RPMI8226 (cell line): ENCODE results near the gene PRRC2B.

Source experiments
- DNase-seq: peaks from one replicate; pipeline ENCODE4 v3.0.0-alpha.2; 2015

Gene PRRC2B

DNA sequence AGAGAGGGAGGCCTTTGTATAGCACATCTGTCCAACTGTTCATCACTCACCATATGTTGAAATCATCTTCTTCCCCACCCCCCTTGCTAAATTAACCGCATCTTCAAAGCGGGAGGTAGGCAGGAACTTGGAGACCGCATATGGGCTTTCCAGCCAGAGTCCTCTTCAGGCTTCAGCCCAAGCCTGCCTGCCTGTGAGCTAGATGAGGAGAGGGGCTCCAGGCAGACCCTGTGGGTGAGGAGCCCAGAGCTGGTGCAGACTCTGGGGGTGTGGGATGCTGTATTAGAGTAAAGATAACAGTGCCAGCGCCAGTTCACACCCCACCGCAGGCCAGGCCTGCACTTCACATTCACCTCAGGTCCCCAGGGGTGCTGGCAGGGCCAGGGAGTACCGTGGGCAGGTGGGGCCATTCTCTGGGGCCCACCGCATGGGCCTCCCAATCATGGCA lies 16.2 kb downstream of the PRRC2B start:
- DNase-seq = no peak

DNA sequence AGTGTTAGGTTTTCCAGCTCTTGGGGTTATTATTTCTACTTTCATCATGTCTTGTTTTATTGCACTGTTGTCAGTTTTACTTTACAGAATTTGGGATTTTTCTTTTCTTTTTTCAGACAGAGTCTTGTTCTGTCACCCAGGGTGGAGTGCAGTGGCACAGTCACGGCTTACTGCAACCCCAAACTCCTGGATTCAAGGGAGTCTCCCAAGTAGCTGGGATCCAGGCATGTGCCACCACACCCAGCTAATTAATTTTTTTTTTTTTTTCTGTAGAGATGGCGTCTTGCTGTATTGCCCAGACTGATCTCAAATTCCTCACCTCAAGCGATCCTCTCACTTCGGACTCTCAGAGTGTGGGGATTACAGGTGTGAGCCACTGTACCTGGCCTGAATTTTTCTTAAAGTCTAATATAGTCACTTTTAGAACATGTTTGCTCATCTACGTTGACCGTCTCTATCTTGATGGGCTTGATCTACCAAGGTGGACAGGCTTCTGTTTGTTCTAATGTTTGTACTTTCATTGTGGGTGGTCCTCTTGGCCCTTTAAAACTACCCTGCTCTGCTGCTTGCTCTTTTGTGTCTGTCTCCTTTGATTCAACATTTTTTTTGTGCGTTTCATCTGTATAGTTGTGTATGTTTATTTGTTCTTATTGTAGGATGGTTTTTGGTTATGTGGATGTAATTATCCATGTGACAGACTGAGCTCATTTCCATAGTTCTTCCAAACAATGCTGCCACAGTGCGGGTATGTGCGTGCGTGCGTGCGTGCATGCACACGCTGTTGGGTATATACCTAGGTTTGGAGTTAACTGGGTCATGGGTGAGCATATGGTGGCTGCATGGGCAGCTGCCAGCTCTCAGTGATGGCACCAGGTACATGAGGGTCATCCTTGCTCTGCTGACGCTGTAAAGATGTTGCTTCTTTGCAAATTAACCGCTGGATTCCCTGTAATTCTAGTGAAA lies 18.1 kb downstream of the PRRC2B start:
- no peak for DNase-seq

DNA sequence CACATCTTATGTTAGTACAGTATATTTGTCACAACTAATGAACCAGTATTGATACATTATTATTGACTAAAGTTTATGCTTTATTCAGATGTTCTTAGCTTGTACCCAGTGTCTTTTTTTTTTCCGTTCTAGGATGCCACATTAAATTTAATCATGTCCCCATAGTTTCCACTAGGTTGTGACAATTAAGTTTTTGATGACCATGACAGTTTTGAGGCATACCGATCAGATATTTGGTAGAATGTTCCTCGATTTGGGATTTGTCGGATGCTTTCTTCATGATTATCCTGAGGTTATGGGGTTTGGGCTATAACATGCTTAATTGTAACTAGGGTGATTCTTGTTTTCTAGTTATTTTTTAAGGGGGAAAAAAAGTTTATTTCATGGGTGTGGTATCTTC lies 22.6 kb downstream of the PRRC2B start:
- DNase-seq = no peak

- no peak for DNase-seq
Measured at GRCh38 chr9:131417264-131418142, 23.6 kb downstream of the PRRC2B start.

- DNase-seq = no peak
Measured at GRCh38 chr9:131418143-131419025, 24.5 kb downstream of the PRRC2B start.

DNA sequence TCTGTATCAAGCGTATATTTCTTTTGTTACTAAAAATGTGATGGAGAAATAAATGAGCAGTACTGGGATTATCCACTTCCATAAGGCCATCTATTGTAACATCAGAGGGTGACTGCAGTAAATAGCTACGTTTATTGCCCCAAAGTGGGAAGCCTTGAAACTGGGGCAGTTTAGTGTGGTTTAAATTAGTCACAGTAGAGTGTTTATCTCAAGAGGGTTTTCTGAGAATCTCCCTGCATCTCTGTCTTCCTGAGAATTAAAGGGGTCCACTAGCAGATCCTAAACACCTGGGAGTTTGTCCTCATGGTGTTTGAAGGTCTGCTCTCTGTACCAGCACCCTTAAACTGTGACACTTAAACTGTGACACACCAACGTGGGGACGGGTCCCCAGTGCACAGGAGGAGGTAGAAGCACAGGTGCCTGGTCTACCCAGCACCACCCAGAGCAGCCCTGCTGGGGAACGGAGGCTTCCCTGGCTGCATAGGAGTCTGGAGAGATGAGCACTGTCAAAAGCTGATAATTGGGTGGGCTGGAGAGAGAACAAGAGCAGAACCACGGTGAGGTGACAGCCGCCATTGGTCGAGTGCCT lies 25.2 kb downstream of the PRRC2B start:
- DNase-seq = no peak

GRCh38 chr9:131419716-131420115 lies 25.8 kb downstream of the PRRC2B start:
- DNase-seq = no peak

DNA sequence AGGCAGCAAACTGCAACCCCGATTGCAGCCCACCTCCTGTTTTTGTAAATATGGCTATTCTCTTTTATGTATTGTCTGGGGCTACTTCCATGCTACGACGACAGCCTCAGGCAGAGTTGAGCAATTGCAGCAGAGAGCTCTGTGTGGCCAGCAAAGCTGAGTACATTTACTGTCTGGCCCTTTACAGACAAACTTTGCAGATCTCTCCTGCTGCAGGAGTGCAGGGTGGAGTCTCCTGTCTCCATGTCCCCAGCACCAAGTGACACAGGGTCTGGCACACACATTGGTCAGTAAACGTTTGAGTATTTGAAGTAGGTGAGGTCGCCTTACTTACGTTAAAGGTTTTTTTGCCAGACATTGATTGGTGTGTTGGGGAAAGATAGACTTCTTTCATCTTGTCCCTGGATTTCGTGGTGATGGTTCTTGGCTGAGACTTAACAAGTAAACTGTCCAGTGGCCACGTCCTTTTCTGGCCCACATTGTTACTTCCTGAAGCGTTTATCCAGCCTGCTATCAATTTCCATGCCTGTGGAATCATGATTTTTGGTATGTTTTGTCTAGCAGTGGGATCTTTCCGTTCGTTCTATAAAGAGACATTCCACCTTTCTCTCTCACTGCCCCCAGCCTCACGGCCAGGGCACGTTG lies 27.2 kb downstream of the PRRC2B start:
- no peak for DNase-seq

DNA sequence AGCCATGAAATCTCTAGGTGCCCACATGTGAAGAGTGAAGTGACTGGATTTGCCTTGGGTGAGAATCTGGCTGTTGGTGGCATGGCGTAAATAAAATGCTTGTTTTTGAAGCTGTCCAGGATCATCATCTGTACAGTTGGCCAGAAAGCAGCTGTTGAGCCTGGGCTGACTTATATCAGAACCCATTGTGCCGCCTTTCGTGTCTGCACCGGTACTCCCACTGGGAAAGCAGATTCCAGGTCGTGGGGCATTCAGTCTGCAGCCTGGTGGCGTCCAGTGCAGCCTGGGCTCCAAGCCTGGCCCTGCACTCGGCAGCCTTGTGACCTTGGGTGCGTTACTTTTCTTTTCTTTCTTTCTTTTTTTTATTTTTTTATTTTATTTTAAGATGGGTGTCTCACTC lies 27.8 kb downstream of the PRRC2B start:
- DNase-seq = no peak

DNA sequence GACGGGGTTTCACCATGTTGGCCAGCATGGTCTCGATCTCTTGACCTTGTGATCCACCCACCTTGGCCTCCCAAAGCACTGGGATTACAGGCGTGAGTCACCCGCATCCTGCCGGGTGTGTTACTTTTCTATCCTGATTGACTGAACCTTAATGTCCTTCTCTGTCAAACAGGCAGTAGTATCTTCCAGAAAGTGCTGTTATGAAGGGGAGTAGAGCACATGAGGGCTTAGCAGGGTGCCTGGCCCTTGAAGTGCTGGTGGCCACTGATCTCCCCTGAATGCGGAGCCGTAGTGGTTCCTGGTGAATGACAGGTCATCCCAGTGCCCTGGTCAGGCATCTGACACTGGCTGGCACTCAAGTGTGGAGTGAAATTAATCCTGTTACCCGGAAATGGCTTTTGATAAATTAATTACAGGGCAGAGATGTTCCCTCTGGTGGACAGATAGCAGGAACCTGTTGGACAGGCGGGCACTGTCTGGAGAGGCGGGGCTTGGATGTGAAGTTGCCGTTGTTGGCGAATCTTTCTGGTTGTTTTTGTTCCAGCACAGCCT lies 28.4 kb downstream of the PRRC2B start:
- peak; percentile 20 for DNase-seq

GRCh38 chr9:131423171-131423581 lies 29.3 kb downstream of the PRRC2B start:
- no peak for DNase-seq

DNA sequence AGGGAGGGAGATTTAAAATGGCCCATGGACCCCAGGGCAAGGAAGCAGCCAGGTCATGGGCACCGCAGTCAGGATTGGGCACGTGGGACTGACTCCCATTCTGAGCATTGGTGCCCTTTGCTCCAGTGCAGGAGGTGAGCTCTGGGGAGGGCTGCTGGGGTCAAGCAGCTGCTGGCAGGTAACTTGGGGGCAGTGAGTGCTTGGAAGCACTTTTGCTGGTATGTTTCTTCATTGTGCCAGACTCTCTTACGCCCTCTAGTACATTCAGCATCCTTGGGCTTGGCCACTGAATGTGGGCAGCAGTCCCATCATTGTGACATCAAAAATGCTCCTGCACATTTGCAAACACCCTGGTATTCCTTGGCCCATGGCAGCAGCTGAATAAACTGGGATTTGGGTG lies 32.7 kb downstream of the PRRC2B start:
- DNase-seq = no peak

DNA sequence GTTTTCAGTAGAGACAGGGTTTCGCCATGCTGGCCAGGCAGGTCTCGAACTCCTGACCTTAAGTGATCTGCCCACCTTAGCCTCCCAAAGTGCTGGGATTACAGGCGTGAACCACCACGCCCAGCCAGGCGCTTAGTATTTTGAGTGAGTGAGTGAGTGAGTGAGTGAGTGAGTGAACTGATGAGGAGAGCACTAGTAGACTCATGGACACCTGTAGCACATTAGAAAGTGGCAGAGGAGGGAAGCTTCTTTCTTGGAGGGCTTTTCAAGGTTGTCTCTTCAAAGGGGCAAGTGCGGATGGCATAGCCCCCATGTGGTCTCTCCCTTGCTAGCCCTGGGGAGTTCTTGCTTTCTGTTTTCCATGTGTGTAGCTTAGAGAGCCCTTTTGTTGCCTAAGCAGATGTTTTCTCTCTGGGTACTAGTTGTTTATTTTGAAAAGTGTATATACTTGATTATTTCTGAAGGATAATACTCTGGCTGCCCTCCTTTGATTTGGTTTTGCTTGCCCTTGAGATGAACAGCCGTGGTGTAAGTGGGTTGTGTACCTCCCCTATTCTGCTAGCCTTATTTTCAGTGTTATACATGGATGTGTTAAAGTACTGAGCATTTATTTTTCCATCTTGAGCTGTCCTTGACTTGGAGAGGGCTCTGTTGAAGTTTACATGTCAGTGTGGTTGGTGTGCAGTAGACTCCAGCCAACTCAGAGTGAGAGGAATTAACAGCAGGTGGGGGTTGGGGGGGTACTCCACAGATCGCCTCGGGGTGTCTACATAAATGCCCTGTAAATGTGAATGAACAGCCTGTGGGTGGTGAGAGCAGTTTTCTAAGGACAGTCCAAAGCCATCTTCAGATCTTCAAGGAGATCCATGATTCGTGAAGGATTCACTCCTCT lies 35.5 kb downstream of the PRRC2B start:
- no peak for DNase-seq

DNA sequence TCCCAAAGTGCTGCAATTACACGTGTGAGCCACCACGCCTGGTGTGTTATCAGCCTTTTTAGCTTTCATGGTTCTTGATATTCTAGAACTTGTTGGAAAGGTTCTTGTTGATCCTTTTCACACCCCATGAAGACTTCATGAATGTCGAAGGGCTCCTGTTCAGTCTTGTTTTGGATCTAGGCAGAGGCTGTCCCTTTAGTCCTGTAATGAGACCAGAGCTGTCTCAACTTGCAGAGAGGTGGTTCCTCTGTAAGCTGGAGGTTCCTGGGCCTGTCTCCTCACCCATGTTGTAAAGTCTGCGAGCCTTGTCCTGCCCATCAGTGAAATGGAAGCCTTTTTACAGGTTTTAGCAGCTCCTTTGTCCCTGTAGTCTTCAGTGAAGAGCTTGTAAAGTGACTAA lies 38.2 kb downstream of the PRRC2B start:
- DNase-seq = no peak

DNA sequence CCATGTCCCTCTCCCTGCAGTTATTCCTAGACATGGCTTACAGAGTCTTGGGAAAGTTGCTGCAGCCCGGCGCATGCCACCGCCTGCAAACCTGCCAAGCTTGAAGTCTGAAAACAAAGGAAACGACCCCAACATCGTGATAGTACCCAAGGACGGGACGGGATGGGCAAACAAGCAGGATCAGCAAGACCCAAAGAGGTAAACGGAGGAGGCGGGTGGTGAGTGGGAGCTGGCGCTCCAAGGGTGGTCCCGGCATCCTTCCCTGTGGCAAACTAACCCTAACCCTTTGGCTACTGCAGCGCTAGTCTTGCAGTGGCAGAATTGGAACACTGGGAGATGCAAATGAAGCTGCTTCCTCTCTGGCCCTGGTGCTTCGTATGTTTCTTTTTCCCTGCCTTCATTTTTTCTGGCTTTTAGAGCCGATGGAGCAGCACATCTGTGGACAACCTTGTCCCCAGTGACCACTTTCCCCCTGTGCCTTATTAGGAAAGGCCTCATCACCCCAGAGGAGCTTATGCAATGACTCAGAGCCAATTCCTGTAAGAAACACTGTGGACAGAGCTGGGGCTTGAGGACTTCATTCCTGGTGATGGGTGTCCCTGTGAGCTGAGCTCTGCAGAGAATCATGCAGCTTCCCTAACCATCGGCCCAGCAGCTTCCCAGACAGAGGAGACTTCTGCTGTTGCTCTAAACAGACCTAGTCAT lies 38.9 kb downstream of the PRRC2B start:
- DNase-seq = no peak

DNA sequence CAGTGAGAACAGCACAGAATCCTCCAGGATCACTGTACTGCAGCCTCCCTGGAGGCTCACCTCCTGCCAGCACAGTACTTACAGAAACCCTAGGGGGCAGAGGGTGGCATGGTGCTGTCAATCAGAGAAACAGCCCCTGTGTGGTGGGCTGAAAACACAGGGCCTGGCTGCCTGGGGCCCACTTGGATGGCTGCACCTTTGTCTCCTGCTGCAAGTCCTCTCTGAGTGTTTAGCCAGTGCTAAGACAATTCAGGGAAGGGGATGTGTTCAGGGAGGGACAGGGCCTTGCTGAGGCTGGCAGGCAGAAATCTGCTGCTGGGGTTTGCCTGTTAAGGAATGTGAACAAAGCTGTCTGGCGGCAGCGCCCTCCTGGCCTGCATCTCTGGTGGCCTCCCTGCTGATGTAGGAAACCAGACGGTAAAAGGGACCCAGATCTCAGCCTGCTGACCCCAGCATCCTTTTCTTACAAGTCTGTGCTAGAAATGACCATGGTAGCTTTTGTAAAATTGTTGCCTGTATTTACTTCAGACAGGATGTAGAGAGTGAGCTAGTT lies 39.5 kb downstream of the PRRC2B start:
- no peak for DNase-seq

DNA sequence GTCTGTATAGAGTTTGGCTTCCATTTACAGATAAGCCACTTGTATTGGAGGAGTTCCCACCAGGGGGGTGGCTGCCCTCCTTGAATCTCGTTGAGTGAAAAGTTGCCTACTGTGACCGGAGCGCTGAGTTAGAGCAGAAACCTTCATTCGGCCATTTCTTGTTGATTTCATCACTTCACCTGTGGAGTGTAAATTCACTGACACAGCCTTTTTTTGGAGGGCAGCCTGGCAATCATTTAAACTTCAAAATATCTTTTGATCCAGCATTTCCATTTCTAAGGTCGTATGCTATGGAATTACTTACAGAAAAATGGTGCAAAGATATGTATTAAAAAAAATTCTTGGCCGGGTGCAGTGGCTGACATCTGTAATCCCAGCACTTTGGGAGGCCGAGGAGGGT lies 40.8 kb downstream of the PRRC2B start:
- DNase-seq = no peak

GRCh38 chr9:131436376-131436775 lies 42.5 kb downstream of the PRRC2B start:
- no peak for DNase-seq

DNA sequence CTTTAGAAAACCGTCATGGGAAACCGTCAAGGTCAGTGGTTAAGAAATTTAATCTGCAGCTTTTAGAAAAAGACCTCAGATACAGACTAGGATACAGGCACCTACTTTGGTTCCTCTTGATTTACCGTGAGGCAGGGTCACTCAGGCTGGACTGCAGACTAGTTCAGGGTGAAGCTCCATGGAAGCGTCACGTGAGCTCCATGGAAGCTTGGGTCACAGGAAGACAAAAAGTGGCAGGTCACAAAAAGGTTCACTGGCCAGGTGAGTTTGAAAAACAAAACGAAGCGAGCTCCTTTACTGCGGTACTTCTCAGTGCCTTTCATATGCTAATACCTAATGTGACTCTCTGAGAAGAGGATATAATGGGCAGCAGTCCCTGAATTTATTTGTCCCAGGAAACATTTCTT lies 43.0 kb downstream of the PRRC2B start:
- DNase-seq = no peak
